Liver (tissue), 3 donors: ENCODE results near the gene DCLK2.

Source experiments
- CTCF ChIP-seq: fragments of 150-350 bp; IDR thresholded peaks from 2 replicates; pipeline ENCODE4 v1.5.1; 2017; ENCODE audit warnings: improper control_type of control experiment, low read depth, low read length; ENCODE audit not compliant: missing input control
- JUND ChIP-seq, 2 donors: IDR thresholded peaks; 2 replicates each; pipeline ENCODE4 v1.6.1; 2016; ENCODE audit warnings: antibody characterized with exemption in 2 of 2
- MAX ChIP-seq: IDR thresholded peaks from 2 replicates; pipeline ENCODE4 v1.6.1; 2016; ENCODE audit warnings: antibody characterized with exemption
- REST ChIP-seq: IDR thresholded peaks from 2 replicates; pipeline ENCODE4 v1.6.1; 2016; ENCODE audit warnings: antibody characterized with exemption, mild to moderate bottlenecking
- SP1 ChIP-seq: IDR thresholded peaks from 2 replicates; pipeline ENCODE4 v1.6.1; 2018; ENCODE audit warnings: antibody characterized with exemption, mild to moderate bottlenecking
- TAF1 ChIP-seq: conservative IDR thresholded peaks from 2 replicates; pipeline ENCODE4 v1.6.1; 2016; ENCODE audit warnings: antibody characterized with exemption, mild to moderate bottlenecking
- donor health status: healthy.
- donor health status: healthy.

DNA sequence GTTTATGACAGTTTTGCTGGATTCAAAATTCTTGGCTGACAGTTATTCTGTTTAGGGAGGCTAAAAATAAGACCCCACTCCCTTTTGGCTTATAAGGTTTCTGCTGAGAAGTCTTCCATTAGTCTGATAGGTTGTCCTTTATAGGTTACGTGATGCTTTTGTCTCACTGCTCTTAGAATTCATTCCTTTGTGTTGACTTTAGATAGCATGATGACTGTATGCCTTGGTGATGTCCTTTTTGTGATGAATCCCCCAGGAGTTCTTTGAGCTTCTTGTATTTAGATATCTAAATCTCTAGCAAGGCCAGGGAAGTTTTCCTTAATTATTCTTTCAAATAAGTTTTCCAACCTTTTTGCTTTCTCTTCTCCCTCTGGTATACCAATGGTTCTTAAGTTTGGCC is 36.4 kb downstream of the DCLK2 start:
- no peak for TF ChIP-seq CTCF
- no peak for TF ChIP-seq REST
- no peak for TF ChIP-seq JUND (IDR thresholded peaks at IDR 0.05)
- TF ChIP-seq TAF1 = no peak
- TF ChIP-seq MAX = no peak
- no peak for TF ChIP-seq SP1
